Neural crest cell (in vitro differentiated cells): Measurements from ENCODE around the gene SCLT1. TPM values are rescaled to one million over a fixed set of nuclear protein-coding genes. Genes with fewer than 3 reads are reported as not detected.

Experiments
- DNase-seq: peaks from one replicate; pipeline ENCODE4 v3.0.0; 2021; ENCODE audit warnings: low read depth, mixed read lengths, low spot score
- H3K27ac Mint-ChIP-seq: one replicate; pipeline ENCODE4 v1.8.0; 2021; ENCODE audit warnings: mild to moderate bottlenecking, mixed read lengths; ENCODE audit not compliant: unreplicated experiment
- H3K27me3 Mint-ChIP-seq: 2 replicates; pipeline ENCODE4 v1.8.0; 2021; ENCODE audit warnings: low read depth, mild to moderate bottlenecking, mixed read lengths
- H3K36me3 Mint-ChIP-seq: 2 replicates; pipeline ENCODE4 v1.8.0; 2021; ENCODE audit warnings: low read depth, mild to moderate bottlenecking, mixed read lengths
- H3K4me1 Mint-ChIP-seq: 2 replicates; pipeline ENCODE4 v1.8.0; 2021; ENCODE audit warnings: mixed read lengths
- H3K4me3 Mint-ChIP-seq: one replicate; pipeline ENCODE4 v1.8.0; 2021; ENCODE audit warnings: mild to moderate bottlenecking, mixed read lengths
- H3K9me3 Mint-ChIP-seq: 2 replicates; pipeline ENCODE4 v1.8.0; 2021; ENCODE audit warnings: mixed read lengths
- total RNA-seq: library from RNA; stranded (reverse); gene quantifications from 2 replicates; pipeline ENCODE4 v1.2.1, GENCODE V29; 2021
- TF ChIP-seq, protein P1 (sequence below): fragments of 200-600 bp; sonication (generic); conservative IDR thresholded peaks from 2 replicates; pipeline ENCODE4 v1.5.0; 2021; ENCODE audit warnings: antibody characterized with exemption, mild to moderate bottlenecking

The SCLT1 gene
- total RNA-seq, 1 donor from 2014 or later, result 22.7 TPM

GRCh38 chr4:129008096-129008495 is 85.2 kb downstream of the SCLT1 start:
- Mint-ChIP-seq H3K9me3 (peaks cover 28% of the 10 kb centered on the region), H3K4me3 (no peak overlapping the region), H3K36me3 (peaks cover 51% of the 10 kb centered on the region), H3K27ac (no peak overlapping the region), H3K4me1 (no peaks in the 10 kb centered on the region), H3K27me3 (no peaks in the 10 kb centered on the region)
- no peak for DNase-seq
- TF ChIP-seq, protein P1, sequence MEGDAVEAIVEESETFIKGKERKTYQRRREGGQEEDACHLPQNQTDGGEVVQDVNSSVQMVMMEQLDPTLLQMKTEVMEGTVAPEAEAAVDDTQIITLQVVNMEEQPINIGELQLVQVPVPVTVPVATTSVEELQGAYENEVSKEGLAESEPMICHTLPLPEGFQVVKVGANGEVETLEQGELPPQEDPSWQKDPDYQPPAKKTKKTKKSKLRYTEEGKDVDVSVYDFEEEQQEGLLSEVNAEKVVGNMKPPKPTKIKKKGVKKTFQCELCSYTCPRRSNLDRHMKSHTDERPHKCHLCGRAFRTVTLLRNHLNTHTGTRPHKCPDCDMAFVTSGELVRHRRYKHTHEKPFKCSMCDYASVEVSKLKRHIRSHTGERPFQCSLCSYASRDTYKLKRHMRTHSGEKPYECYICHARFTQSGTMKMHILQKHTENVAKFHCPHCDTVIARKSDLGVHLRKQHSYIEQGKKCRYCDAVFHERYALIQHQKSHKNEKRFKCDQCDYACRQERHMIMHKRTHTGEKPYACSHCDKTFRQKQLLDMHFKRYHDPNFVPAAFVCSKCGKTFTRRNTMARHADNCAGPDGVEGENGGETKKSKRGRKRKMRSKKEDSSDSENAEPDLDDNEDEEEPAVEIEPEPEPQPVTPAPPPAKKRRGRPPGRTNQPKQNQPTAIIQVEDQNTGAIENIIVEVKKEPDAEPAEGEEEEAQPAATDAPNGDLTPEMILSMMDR, result no peak

DNA sequence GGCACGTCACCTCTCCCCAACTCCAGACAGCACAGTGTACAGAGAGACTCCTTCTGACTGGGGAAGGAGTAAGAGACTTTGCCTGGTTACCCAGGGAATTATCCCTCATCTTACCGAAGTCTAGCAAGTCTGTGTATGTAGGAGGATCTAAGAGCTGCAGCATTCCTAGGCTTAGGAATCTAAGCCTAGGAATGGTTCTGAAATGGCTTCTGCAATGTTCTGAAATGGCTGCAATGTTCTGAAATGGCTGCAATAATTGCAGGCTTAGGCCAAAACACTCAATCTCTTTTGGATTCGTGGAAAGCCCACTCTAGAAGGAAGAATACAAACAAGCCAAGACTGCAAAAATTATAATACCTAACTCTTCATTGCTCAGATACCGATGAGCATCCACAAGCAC is 106.4 kb downstream of the SCLT1 start:
- Mint-ChIP-seq H3K9me3 (peaks cover 7% of the 10 kb centered on the region), H3K4me3 (no peak overlapping the region), H3K27ac (no peak overlapping the region), H3K4me1 (no peaks in the 10 kb centered on the region), H3K27me3 (no peaks in the 10 kb centered on the region), H3K36me3 (peaks cover 29% of the 10 kb centered on the region)
- TF ChIP-seq, protein P1, result no peak
- no peak for DNase-seq

DNA sequence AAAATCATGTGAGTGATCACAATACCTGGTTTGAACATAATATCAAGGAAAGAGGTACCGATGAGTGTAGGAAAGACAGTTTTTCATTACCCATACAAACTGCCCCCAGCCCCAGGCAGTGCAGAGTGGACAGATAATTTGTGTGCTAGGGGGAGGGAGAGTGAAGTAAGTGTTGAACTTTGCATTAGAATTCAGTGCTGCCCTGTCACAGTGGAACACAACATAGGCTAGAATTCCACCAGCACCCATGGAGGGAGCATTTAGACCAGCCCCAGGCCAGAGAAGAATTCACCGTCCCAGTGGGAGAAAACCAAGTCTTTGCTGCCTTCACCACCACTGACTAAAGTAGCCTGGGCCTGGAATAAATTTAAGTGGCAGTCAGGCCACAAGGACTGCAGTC is 107.3 kb downstream of the SCLT1 start:
- H3K27ac Mint-ChIP-seq, result no peak overlapping the region
- H3K4me3 Mint-ChIP-seq, result no peak overlapping the region
- H3K9me3 Mint-ChIP-seq, result peaks cover 7% of the 10 kb centered on the region
- no peaks in the 10 kb centered on the region for H3K4me1 Mint-ChIP-seq
- H3K36me3 Mint-ChIP-seq, result peaks cover 26% of the 10 kb centered on the region
- no peak for DNase-seq
- TF ChIP-seq, protein P1, result no peak
- H3K27me3 Mint-ChIP-seq, result no peaks in the 10 kb centered on the region

DNA sequence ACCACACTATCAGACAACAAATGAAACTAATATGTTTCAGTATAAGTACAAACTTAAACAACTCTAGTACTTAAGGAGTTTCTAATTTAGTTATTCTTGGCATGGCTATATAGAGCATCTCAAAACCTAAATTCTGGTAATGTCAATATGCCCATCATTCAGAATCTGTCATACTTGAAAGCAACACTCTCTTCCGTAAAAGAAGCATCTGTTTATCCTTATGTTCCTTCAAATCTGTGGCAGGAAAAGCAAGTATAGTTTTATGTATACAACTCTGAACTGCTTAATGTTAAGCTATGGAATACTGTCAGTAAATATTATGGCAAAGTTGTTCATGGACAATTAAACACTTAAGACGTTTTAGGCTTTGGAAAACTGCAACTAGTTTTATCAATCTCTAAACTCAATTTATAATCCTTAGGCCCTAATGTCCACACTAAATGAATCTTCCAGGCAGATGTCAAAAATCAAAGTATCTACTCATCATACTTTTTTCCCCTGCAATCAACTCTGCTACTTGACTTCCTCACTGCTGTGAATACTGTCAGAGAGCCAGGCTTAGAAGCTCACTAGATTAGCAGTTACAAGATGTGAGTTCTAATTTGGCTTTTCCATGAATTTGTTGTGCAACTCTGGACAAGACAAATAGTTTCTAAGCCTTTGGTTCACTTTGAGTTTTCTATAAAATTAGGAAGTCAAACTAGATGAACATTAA is 109.4 kb downstream of the SCLT1 start:
- Mint-ChIP-seq H3K9me3 (peaks cover 3% of the 10 kb centered on the region), H3K27me3 (no peaks in the 10 kb centered on the region), H3K36me3 (peaks cover 12% of the 10 kb centered on the region), H3K4me1 (no peaks in the 10 kb centered on the region), H3K4me3 (no peak overlapping the region), H3K27ac (no peak overlapping the region)
- DNase-seq, result no peak
- TF ChIP-seq, protein P1, result no peak

- no peaks in the 10 kb centered on the region for H3K27me3 Mint-ChIP-seq
- H3K9me3 Mint-ChIP-seq, result no peaks in the 10 kb centered on the region
- no peak for DNase-seq
- H3K4me3 Mint-ChIP-seq, result no peak overlapping the region
- no peaks in the 10 kb centered on the region for H3K4me1 Mint-ChIP-seq
- TF ChIP-seq, protein P1, result no peak
- H3K27ac Mint-ChIP-seq, result no peak overlapping the region
- H3K36me3 Mint-ChIP-seq, result no peaks in the 10 kb centered on the region
Observed at GRCh38 chr4:128981377-128981776, 112.0 kb downstream of the SCLT1 start.
